HG03442 (cell line): ENCODE measurements around the gene PPP1R8.
"Not testable (repeated sequence)": the region's sequence is repeated elsewhere in the genome, so short reads cannot be mapped to it uniquely, and the experiment has no call there.

Experiments used
- ATAC-seq: cut with Tn5 transposase; IDR thresholded peaks from one replicate; pipeline ENCODE4 v1.9.1; 2021; ENCODE audit warnings: mild to moderate bottlenecking, moderate library complexity; ENCODE audit not compliant: unreplicated experiment

The PPP1R8 gene

GRCh38 chr1:27869719-27870085 lies 39.1 kb downstream of the PPP1R8 start:
- no peak for ATAC-seq

GRCh38 chr1:27871076-27871475 lies 40.5 kb downstream of the PPP1R8 start:
- not testable (repeated sequence) for ATAC-seq

DNA sequence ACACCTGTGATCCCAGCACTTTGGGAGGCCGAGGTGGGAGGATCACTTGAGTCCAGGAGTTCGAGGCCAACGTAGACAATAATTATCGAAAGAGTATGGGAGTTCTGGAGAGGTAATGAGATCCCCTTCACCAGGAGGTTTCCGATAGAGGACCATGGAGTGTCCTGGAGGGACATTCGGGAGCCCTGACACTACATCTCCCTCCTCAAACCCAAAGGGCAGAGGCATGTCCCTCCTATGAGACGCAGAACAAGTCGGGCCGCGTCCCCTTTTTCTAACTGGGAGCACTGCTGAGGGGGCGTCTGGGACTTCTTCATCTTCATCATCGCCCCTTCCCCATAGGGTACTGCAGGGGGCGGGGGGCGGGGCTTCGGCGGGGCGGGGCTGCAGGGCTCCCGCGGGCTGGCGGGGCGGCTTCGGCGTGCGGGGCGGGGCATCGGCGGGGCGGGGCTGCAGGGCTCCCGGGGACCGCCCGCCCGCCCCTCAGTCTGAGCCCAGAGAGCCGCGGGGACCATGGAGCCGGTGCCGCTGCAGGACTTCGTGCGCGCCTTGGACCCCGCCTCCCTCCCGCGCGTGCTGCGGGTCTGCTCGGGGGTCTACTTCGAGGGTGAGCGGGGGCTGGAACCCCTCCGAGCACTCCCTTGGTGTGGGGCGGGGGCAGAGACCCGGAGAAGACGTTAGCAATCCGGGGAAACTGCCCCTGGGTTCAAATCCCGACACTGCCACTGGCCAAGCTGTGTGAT lies 41.6 kb downstream of the PPP1R8 start, which contains the start of gene THEMIS2:
Gene THEMIS2 (plus strand): TSS at position 486 of the 743 bp plus-strand sequence. CDS start 28 bp downstream, at position 514.
- ATAC-seq: no peak

DNA sequence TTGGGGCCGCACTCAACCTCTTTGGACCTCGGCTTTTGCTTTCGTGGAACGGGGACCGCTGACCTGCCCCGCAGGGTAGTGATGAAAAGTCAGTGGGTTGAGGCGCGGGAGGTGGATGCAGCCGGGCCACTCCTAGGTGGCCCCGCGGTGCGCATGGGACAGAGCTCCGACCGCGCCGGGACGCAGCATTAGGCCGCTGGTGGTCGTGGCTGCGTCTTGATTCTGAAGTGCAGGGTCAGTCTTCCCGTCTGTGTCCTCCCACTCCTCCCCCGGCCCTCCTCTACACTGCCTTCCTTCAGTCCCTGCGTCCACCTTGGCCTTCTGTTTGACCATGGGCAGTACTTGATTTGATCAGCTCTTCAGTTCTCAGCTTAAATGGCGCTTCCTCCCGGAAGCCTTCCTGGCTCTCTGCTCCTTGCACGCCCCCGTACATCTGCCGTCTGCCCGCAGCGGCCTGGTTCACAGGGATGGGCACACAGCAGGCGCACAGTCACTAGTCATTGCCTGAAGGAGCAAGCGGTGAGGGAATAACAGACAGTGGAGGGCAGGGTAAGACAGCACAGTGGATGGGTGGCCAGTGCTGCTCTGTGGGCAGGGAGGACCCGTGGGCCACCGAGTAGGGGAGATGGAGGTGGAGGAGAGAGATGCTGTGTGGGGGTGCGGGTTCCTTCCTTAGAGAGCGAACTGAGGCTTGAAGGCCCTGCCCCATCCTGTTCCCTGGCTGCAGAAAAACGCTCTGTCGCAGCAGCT lies 42.4 kb downstream of the PPP1R8 start:
- ATAC-seq: no peak

DNA sequence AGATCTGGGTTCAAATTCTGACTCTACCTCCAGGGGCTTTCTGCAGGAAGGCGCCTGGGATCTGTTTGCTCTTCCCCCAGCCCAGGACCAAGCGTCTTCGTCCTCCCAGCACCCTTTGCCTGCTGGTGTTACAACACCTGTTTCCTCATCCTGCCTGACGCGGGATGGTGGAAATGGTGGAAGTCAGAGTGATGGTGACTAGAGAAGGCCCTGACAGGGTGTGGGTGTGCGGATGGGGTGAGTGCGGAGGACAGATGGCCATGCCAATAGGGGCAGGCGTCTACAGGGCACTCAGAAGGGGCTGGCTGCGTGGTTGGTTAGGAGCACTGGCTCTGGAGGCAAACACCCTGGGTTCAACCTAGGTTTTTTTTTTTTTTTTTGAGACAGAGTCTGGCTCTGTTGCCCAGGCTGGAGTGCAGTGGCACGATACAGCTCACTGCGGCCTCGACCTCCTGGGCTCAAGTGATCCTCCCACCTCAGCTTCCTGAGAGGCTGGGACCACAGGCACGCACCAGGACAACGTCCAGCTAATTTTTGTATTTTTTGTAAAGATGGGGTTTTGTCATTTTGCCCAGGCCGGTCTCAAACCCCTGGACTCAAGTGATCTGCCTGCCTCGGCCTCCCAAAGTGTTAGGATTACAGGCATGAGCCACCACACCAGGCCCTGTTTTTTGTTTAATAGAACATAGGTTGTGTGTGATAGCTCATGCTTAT lies 43.2 kb downstream of the PPP1R8 start:
- no peak for ATAC-seq

DNA sequence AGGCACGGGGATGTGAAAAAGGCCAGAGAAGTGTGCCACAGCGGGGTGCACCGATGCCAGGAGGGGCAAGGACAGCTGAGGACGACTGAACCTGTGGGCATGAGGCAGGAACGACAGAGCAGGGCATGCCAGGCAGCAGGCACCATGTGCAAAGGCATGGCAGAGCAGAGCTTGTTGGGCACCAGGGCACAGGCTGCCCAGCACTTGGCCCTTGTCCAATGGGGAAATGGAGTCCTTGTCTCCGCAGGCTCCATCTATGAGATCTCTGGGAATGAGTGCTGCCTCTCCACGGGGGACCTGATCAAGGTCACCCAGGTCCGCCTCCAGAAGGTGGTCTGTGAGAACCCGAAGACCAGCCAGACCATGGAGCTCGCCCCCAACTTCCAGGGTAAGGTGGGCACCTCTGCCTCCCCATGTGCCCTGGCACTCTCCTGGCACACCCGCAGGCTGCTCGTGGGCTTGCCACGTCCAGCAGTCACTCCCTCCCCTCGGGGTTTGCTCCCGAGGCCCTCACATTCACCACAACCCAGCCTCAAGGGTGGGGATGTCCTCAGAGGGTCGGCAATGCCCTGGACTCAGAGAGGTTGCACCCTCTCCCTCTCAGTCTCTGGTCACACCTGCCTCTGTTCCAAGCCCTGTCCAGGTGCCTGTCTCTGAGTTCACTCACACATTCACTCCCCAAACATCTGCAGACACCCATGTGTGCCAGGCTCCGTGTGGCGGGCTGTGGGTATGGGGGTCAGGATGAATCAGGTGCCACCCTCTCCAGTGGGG lies 45.9 kb downstream of the PPP1R8 start:
- no peak for ATAC-seq

DNA sequence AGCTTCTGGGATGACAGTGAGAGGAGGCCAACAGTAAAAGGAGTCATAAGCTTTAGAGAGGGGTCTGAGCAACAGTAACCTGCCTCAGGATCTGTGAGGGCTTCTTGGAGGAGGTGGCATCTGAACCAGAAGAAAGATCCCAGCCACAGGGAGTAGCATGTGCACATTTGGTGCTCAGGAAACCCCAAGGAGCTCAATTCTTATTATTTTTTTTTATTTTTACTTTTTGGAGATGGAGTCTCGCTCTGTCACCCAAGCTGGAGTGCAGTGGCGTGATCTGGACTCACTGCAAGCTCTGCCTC lies 46.5 kb downstream of the PPP1R8 start:
- no peak for ATAC-seq

DNA sequence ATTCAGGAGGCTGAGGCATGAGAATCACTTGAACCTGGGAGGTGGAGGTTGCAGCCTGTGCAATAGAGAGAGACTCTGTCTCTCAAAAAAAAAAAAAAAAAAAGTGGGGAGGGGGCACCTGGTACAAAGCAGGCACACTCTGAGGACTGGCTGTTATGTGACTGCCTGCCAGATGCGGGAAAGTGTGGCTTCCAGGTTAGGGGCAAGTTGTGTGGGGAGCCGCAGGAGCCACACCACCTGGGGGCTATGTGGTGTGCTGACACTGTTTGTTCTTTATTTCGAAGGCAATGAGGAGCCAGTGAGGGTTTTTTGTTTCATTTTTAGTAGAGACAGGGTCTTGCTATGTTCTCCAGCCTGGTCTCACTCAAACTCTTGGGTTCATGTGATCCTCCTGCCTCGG lies 47.5 kb downstream of the PPP1R8 start:
- ATAC-seq: no peak

DNA sequence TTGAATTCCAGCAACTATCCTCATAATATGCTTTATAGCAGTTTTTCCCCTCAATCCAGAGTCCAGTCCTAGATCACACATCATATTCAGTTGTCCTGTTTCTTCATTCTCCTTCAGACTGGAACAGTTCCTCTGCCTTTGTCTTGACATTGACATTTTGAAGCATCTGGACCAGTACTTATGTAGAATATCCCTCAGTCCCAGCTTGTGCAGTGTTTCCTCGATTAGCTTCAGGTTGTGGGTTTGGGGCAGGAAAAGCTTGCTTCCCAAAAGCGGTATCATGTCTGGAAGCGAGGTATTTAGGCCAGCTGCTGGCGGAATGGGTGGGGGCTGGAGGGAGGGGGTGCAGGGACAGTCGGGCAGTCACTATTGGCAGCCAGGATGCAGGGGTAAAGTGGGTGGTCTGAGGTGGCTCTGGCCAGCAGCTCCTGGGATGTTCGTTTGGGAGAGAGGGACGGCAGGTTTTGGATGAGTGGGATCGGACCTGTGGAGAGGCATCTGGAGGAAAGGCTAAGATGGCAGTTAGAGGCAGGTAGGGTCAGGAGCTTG lies 48.3 kb downstream of the PPP1R8 start:
- ATAC-seq: no peak

DNA sequence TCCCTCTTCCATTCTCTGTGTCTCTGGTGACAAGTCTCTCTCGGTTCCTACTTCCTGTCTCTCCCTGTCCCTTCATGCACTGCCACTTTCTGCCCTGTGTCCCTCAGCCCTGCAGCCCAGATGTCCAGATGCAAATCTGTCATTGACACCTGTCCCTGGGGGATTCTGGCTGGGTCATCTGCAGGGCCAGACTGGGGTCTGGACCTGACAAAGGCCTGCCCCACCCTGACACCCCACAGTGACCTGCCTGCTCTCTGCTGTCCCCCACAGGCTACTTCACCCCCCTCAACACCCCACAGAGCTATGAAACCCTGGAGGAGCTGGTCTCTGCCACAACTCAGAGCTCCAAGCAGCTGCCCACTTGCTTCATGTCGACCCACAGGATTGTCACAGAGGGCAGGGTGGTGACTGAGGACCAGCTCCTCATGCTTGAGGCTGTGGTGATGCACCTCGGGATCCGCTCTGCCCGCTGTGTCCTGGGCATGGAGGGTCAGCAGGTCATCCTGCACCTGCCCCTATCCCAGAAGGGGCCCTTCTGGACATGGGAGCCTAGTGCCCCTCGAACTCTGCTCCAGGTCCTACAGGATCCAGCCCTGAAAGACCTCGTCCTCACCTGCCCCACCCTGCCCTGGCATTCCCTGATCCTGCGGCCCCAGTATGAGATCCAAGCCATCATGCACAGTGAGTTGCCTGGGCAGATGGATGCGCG lies 48.9 kb downstream of the PPP1R8 start:
- ATAC-seq: no peak

DNA sequence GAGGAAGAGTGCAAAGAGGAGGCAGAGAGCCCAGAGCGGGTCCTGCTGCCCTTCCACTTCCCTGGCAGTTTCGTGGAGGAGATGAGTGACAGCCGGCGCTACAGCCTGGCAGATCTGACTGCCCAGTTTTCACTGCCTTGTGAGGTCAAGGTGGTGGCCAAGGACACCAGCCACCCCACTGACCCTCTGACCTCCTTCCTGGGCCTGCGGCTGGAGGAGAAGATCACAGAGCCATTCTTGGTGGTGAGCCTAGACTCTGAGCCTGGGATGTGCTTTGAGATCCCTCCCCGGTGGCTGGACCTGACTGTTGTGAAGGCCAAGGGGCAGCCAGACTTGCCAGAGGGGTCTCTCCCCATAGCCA lies 51.9 kb downstream of the PPP1R8 start:
- no peak for ATAC-seq

- ATAC-seq: no peak
Observed at GRCh38 chr1:27883536-27883935, 53.0 kb downstream of the PPP1R8 start.

GRCh38 chr1:27884006-27884954 lies 53.7 kb downstream of the PPP1R8 start:
- ATAC-seq: peak; percentile 38

- ATAC-seq: no peak
Observed at GRCh38 chr1:27885114-27885528, 54.5 kb downstream of the PPP1R8 start.

- ATAC-seq: no peak
Observed at GRCh38 chr1:27885621-27886352, 55.2 kb downstream of the PPP1R8 start.

GRCh38 chr1:27886353-27886679 lies 55.7 kb downstream of the PPP1R8 start:
- no peak for ATAC-seq

DNA sequence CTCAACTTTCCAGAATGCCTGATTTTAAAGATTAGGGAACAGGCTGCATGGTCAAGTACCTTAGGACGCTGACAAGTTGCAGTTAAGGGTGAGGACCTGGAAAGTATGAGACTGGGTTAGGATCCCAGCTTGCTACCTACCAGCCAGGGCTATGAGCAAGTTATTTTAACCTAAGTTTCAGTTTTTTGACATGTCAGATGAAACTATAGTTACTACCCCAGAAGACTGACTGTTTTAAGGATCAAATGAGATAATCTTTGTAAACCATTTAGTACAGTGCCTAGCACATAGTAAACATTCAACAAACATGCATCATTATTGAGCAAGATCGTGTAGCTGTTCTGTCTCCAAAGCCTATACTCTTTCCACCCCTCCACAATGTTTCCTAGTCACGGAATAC lies 56.2 kb downstream of the PPP1R8 start:
- ATAC-seq: no peak

DNA sequence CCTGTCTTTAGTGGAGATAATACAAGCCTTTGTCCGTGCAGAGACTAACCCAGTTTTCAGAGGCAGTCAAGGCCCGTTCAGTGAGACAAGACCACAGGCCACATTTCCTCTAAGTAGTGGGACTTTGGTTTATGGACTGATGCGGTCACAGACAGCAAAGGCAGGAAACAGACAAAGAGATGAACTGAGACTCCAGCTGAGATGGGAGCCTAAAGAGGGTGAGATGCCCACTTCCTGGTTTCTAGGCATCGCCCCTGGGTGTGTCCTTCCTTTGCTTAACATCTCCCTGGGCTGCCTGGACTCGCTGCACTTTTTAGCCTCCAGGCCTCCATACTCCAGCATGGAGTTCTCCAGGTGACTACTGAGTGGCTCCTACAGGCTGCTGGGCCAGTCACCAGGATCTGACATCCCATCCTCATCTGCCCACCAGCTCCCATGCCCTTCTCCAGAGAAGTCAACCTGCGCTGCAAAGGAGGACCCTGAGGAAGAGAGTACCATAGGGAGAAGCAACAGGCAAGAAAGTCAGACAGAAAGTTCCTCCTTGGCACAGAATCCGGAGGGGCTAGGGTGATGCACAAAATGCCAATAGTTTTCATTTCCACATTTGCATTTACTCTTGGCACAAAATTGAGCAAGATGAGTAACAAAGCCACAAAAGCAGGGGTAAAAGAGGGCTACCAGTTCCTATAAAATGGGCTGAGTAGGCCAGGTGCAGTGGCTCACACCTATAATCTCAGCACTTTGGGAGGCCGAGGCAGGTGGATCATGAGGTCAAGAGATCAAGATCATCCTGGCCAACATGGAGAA lies 56.8 kb downstream of the PPP1R8 start:
- no peak for ATAC-seq
